Activated naive CD8-positive, alpha-beta T cell treated with anti-CD3 and anti-CD28 coated beads, Interleukin-2, amount 50 U/mL, for 24 hours (primary cell): ENCODE results near the gene GPR137B.

Source experiments
- ATAC-seq: fragments of 150-1000 bp; cut with Tn5 transposase; one replicate; pipeline ENCODE4 v1.10.0; 2021
- DNase-seq: peaks from one replicate; pipeline ENCODE4 v3.0.0; 2021
- H3K27ac Mint-ChIP-seq: one replicate; pipeline ENCODE4 v1.8.0; 2021; ENCODE audit warnings: mild to moderate bottlenecking, mixed read lengths
- H3K27me3 Mint-ChIP-seq: one replicate; pipeline ENCODE4 v1.8.0; 2021; ENCODE audit warnings: mixed read lengths
- H3K36me3 Mint-ChIP-seq: one replicate; pipeline ENCODE4 v1.8.0; 2021; ENCODE audit warnings: low read depth, mixed read lengths
- H3K4me1 Mint-ChIP-seq: one replicate; pipeline ENCODE4 v1.8.0; 2021; ENCODE audit warnings: mixed read lengths
- H3K4me3 Mint-ChIP-seq: one replicate; pipeline ENCODE4 v1.8.0; 2021; ENCODE audit warnings: mild to moderate bottlenecking, moderate library complexity, mixed read lengths
- H3K9me3 Mint-ChIP-seq: one replicate; pipeline ENCODE4 v1.8.0; 2021; ENCODE audit warnings: mixed read lengths

The GPR137B gene

DNA sequence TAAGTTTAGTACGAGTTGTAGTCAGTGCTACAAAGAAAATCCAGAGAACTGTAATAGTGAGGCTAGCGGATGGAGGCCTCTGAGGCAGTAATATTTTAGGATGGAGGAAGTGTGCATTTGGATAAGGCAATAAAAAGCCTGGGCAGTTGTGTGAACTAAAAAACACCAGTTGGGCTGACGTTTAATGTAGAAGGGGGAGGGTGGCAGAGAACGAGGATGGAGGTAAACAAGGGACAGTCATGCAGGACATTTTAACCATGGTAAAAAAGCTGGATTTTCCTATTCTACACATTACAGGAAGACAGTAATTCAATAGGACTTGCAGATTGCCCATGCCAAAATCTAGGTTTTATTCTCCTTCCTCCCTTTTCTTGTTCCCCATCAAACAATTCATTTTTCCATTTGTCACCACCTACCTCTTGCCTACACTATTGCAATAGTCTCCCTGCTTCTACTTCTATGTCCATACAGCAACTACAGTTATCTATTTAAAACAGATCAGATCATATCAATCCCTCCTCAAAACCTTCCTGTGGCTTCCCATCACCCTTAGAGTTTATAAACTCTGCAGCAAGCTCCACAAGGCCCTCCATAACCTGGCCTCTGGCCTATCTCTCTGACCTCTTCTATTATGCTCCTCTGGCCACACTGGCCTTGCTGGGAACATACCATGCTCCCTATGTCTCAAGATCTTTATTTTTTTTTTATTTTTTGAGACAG is 111.7 kb downstream of the GPR137B start:
- Mint-ChIP-seq H3K27ac (no peak overlapping the region), H3K27me3 (no peaks in the 10 kb centered on the region), H3K4me1 (peaks cover 5% of the 10 kb centered on the region), H3K9me3 (peaks cover 15% of the 10 kb centered on the region), H3K4me3 (no peak overlapping the region), H3K36me3 (peaks cover 21% of the 10 kb centered on the region)
- no peak for ATAC-seq
- DNase-seq, result no peak

DNA sequence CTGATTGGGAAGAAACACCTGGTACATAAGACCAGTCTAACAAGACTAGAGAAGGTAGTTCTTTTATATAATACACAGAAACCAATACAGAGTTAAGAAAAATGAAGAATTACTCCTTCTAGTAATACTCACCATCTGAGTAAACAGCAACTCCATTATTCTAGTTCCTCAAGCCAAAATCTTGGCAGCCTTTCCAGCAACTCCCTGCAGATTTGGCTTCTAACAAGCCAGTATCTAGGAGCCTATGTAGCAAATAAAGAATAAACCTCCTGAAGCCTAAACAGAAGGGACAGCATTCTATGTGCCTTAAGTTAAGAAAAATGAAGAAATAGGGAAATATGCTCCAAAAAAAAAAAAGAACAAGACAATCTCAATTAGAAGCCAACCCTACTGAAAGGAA is 114.9 kb downstream of the GPR137B start:
- ATAC-seq (no peak), DNase-seq (no peak)
- Mint-ChIP-seq H3K9me3 (peaks cover 40% of the 10 kb centered on the region), H3K4me3 (no peak overlapping the region), H3K27me3 (no peaks in the 10 kb centered on the region), H3K4me1 (peaks cover 24% of the 10 kb centered on the region), H3K36me3 (peaks cover 49% of the 10 kb centered on the region), H3K27ac (no peak overlapping the region)

DNA sequence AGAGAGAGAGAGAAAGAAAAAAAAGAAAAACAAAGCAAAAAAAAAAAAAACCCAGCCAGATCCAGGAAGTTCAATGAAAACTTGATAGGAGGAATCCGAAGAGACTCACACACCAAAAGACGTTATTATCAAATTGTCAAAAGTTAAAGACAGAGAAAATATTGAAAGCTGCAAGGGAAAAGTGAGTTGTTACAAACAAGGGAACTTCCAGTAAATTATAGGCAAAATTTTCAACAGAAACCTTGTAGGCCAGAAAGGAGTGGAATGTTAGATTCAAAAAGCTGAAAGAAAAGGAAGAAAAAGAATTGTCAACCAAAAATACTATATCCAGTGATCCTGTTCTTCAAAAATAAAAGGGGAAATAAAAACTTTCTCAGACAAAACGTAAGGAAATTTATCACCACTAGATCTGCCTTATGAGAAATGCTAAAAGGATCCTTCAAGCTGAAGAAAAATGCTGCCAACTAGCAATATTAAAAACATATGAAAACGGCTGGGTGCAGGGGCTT is 115.8 kb downstream of the GPR137B start:
- Mint-ChIP-seq H3K9me3 (peaks cover 45% of the 10 kb centered on the region), H3K27me3 (no peaks in the 10 kb centered on the region), H3K27ac (peak overlapping the region; percentile 55), H3K4me1 (peaks cover 24% of the 10 kb centered on the region), H3K4me3 (no peak overlapping the region), H3K36me3 (peaks cover 58% of the 10 kb centered on the region)
- ATAC-seq (no peak), DNase-seq (no peak)
